Trophoblast cell (in vitro differentiated cells and primary cell): ENCODE measurements around the gene TNNT3.

Experiments used
- DNase-seq, 2 donors: peaks; one replicate each; pipeline ENCODE4 v3.0.0-alpha.2; 2016
- H2AFZ ChIP-seq: 2 replicates; pipeline ENCODE4 v1.6.1; 2013; ENCODE audit warnings: low read length, moderate library complexity, mild to moderate bottlenecking; ENCODE audit not compliant: insufficient read depth, poor library complexity
- H2AK5ac ChIP-seq: 2 replicates; pipeline ENCODE4 v1.6.1; 2013; ENCODE audit warnings: mild to moderate bottlenecking, low read length
- H2BK120ac ChIP-seq: 2 replicates; pipeline ENCODE4 v1.6.1; 2013; ENCODE audit warnings: low read length, mild to moderate bottlenecking, moderate library complexity; ENCODE audit not compliant: insufficient read depth, poor library complexity
- H2BK12ac ChIP-seq: 2 replicates; pipeline ENCODE4 v1.6.1; 2013; ENCODE audit warnings: mild to moderate bottlenecking, low read length, moderate library complexity
- H2BK5ac ChIP-seq: 2 replicates; pipeline ENCODE4 v1.6.1; 2013; ENCODE audit warnings: low read length, low read depth, moderate library complexity, mild to moderate bottlenecking; ENCODE audit not compliant: poor library complexity
- H3K14ac ChIP-seq: 2 replicates; pipeline ENCODE4 v1.6.1; 2013; ENCODE audit warnings: mild to moderate bottlenecking, low read length
- H3K18ac ChIP-seq: 2 replicates; pipeline ENCODE4 v1.6.1; 2013; ENCODE audit warnings: mild to moderate bottlenecking, low read length
- H3K23ac ChIP-seq: 2 replicates; pipeline ENCODE4 v1.6.1; 2013; ENCODE audit warnings: low read length
- H3K27ac ChIP-seq: 2 replicates; pipeline ENCODE4 v1.5.1; 2013; ENCODE audit warnings: low read depth, mild to moderate bottlenecking, inconsistent platforms, low read length, moderate library complexity
- H3K27me3 ChIP-seq: 2 replicates; pipeline ENCODE4 v1.6.1; 2013; ENCODE audit warnings: inconsistent platforms, mild to moderate bottlenecking, low read length, moderate library complexity; ENCODE audit not compliant: insufficient read depth
- H3K36me3 ChIP-seq, 2 experiments: 1 replicate in 1 of 2; 2 replicates in 1 of 2; pipeline ENCODE4 v1.6.1; 2013; ENCODE audit warnings: low read length in 2 of 2, mild to moderate bottlenecking in 2 of 2, moderate library complexity in 1 of 2; ENCODE audit not compliant: insufficient read depth in 2 of 2, control insufficient read depth in 1 of 2
- H3K4ac ChIP-seq: 2 replicates; pipeline ENCODE4 v1.6.1; 2013; ENCODE audit warnings: low read depth, mild to moderate bottlenecking, low read length, moderate library complexity
- H3K4me1 ChIP-seq, 2 experiments: 1 replicate in 1 of 2; 2 replicates in 1 of 2; pipeline ENCODE4 v1.6.1; 2013; ENCODE audit warnings: low read length in 2 of 2, mild to moderate bottlenecking in 2 of 2, moderate library complexity in 1 of 2; ENCODE audit not compliant: insufficient read depth in 2 of 2, control insufficient read depth in 1 of 2
- H3K4me2 ChIP-seq: 2 replicates; pipeline ENCODE4 v1.6.1; 2013; ENCODE audit warnings: inconsistent platforms, mild to moderate bottlenecking, low read length, moderate library complexity
- H3K4me3 ChIP-seq: 2 replicates; pipeline ENCODE4 v1.5.1; 2013; ENCODE audit warnings: mild to moderate bottlenecking, low read depth, low read length, inconsistent platforms
- H3K79me1 ChIP-seq: one replicate; pipeline ENCODE4 v1.6.1; 2013; ENCODE audit warnings: low read length
- H3K79me2 ChIP-seq: 2 replicates; pipeline ENCODE4 v1.6.1; 2013; ENCODE audit warnings: low read length, mild to moderate bottlenecking; ENCODE audit not compliant: control insufficient read depth, insufficient read depth, poor library complexity
- H3K9ac ChIP-seq: 2 replicates; pipeline ENCODE4 v1.6.1; 2013; ENCODE audit warnings: mild to moderate bottlenecking, low read length
- H3K9me3 ChIP-seq: 2 replicates; pipeline ENCODE4 v1.6.1; 2013; ENCODE audit warnings: low read depth, mild to moderate bottlenecking, control low read depth, inconsistent platforms, low read length; ENCODE audit not compliant: insufficient read depth
- H4K12ac ChIP-seq: 2 replicates; pipeline ENCODE4 v1.6.1; 2013; ENCODE audit warnings: low read depth, mild to moderate bottlenecking, low read length, moderate library complexity
- H4K8ac ChIP-seq: 2 replicates; pipeline ENCODE4 v1.6.1; 2013; ENCODE audit warnings: low read depth, mild to moderate bottlenecking, low read length, moderate library complexity
- H4K91ac ChIP-seq: one replicate; pipeline ENCODE4 v1.6.1; 2013; ENCODE audit warnings: low read depth, mild to moderate bottlenecking, low read length, moderate library complexity
- WGBS: extraction: QIAGEN DNeasy Blood & Tissue Kit; methylation state at CpG from one replicate; pipeline ENCODE4 v1.1.7; 2013; ENCODE audit warnings: missing lambda C conversion rate; ENCODE audit not compliant: insufficient read length, insufficient coverage; ENCODE audit errors: extremely low coverage; 5-methylcytosine and 5-hydroxymethylcytosine counted together

The TNNT3 gene

GRCh38 chr11:1925373-1926155 is 6.1 kb downstream of the TNNT3 start:
- Histone ChIP-seq H2AK5ac (peak overlapping the region; percentile 20), H2BK5ac (no peak overlapping the region), H3K9ac (no peak overlapping the region), H3K23ac (no peak overlapping the region), H4K12ac (no peak overlapping the region), H3K4me3 (no peak overlapping the region), H3K18ac (no peak overlapping the region), H2BK120ac (no peak overlapping the region), H3K36me3 (no peaks in the 10 kb centered on the region), H3K27me3 (no peaks in the 10 kb centered on the region), H3K4me2 (no peak overlapping the region), H3K27ac (no peak overlapping the region), H3K9me3 (no peaks in the 10 kb centered on the region), H2AFZ (no peak overlapping the region), H2BK12ac (no peak overlapping the region), H4K8ac (no peak overlapping the region), H3K14ac (no peak overlapping the region), H3K4me1 (peaks cover 18 to 21% of the 10 kb centered on the region in 2 experiments), H3K79me1 (peaks cover 7% of the 10 kb centered on the region), H3K79me2 (no peaks in the 10 kb centered on the region), H3K4ac (no peak overlapping the region), H4K91ac (peak overlapping the region; percentile 20)
- no peak for DNase-seq
- WGBS: no CpG with 5 or more reads among the region's 23 CpGs

- WGBS: no CpG with 5 or more reads among the region's 41 CpGs
- H3K27me3 ChIP-seq: no peaks in the 10 kb centered on the region
- H4K91ac ChIP-seq: peak overlapping the region; percentile 84
- peak overlapping the region; percentile 30 for H3K4ac ChIP-seq
- no peak overlapping the region for H3K9ac ChIP-seq
- H3K79me2 ChIP-seq: no peaks in the 10 kb centered on the region
- H2AK5ac ChIP-seq: peak overlapping the region; percentile 20
- peak overlapping the region; percentile 38 for H2AFZ ChIP-seq
- no peak overlapping the region for H3K23ac ChIP-seq
- peaks cover 7% of the 10 kb centered on the region for H3K79me1 ChIP-seq
- no peak overlapping the region for H3K4me2 ChIP-seq
- H3K4me3 ChIP-seq: no peak overlapping the region
- H4K12ac ChIP-seq: no peak overlapping the region
- H3K36me3 ChIP-seq: no peaks in the 10 kb centered on the region
- H3K27ac ChIP-seq: no peak overlapping the region
- H3K14ac ChIP-seq: peak overlapping the region; percentile 14
- H2BK12ac ChIP-seq: peak overlapping the region; percentile 22
- H2BK120ac ChIP-seq: peak overlapping the region; percentile 45
- H2BK5ac ChIP-seq: no peak overlapping the region
- H4K8ac ChIP-seq: peak overlapping the region; percentile 11
- H3K18ac ChIP-seq: no peak overlapping the region
- no peaks in the 10 kb centered on the region for H3K9me3 ChIP-seq
- no peak for DNase-seq
- H3K4me1 ChIP-seq: peaks cover 18 to 21% of the 10 kb centered on the region in 2 experiments
These were observed 6.9 kb downstream of the TNNT3 start for GRCh38 chr11:1926156-1927025.

GRCh38 chr11:1927026-1927847 is 7.7 kb downstream of the TNNT3 start:
- Histone ChIP-seq H2AK5ac (no peak overlapping the region), H3K18ac (no peak overlapping the region), H3K14ac (peak overlapping the region; percentile 32), H3K79me1 (peaks cover 7% of the 10 kb centered on the region), H3K9ac (no peak overlapping the region), H3K4me2 (no peak overlapping the region), H2AFZ (peak overlapping the region; percentile 38), H3K79me2 (no peaks in the 10 kb centered on the region), H3K9me3 (no peaks in the 10 kb centered on the region), H3K4me3 (no peak overlapping the region), H4K12ac (peak overlapping the region; percentile 25), H3K27ac (peak overlapping the region; percentile 9), H3K4ac (peak overlapping the region; percentile 30), H3K4me1 (peaks cover 18 to 21% of the 10 kb centered on the region in 2 experiments), H2BK120ac (peak overlapping the region; percentile 45), H2BK12ac (peak overlapping the region; percentile 22), H4K91ac (peak overlapping the region; percentile 84), H4K8ac (peak overlapping the region; percentile 25), H2BK5ac (peak overlapping the region; percentile 22), H3K27me3 (no peaks in the 10 kb centered on the region), H3K23ac (no peak overlapping the region), H3K36me3 (no peaks in the 10 kb centered on the region)
- DNase-seq: peak in 1 of 2 donors; percentile 14
- WGBS: no CpG with 5 or more reads among the region's 28 CpGs
